ENCODE data around the gene CPS1.

Gene CPS1

GRCh38 chr2:210533389-210533788 lies 23.0 kb upstream of the CPS1 start:
- Histone ChIP-seq H3K4me1 (ENCODE audit: control insufficient read depth, insufficient read depth, low read length) (peaks cover 13% of the 10 kb centered on the region), H3K9ac (ENCODE audit: low read length) (no peak overlapping the region), H3K27ac (ENCODE audit: low read depth, low read length) (no peak overlapping the region), H3K36me3 (ENCODE audit: control insufficient read depth, insufficient read depth, low read length) (no peaks in the 10 kb centered on the region), H3K27me3 (ENCODE audit: control insufficient read depth, insufficient read depth, low read length) (no peaks in the 10 kb centered on the region), H3K4me3 (ENCODE audit: low read depth, low read length) (no peak overlapping the region), H3K9me3 (ENCODE audit: control insufficient read depth, insufficient read depth, low read depth, low read length) (no peaks in the 10 kb centered on the region)

GRCh38 chr2:210534879-210535278 lies 21.5 kb upstream of the CPS1 start:
- Histone ChIP-seq H3K4me1 (ENCODE audit: control insufficient read depth, insufficient read depth, low read length) (peaks cover 8% of the 10 kb centered on the region), H3K27ac (ENCODE audit: low read depth, low read length) (no peak overlapping the region), H3K9ac (ENCODE audit: low read length) (no peak overlapping the region), H3K36me3 (ENCODE audit: control insufficient read depth, insufficient read depth, low read length) (no peaks in the 10 kb centered on the region), H3K27me3 (ENCODE audit: control insufficient read depth, insufficient read depth, low read length) (no peaks in the 10 kb centered on the region), H3K4me3 (ENCODE audit: low read depth, low read length) (no peak overlapping the region), H3K9me3 (ENCODE audit: control insufficient read depth, insufficient read depth, low read depth, low read length) (no peaks in the 10 kb centered on the region)

GRCh38 chr2:210536973-210537650 lies 19.3 kb upstream of the CPS1 start:
- Histone ChIP-seq H3K4me3 (ENCODE audit: low read depth, low read length) (no peak overlapping the region), H3K27ac (ENCODE audit: low read depth, low read length) (no peak overlapping the region), H3K4me1 (ENCODE audit: control insufficient read depth, insufficient read depth, low read length) (peaks cover 19% of the 10 kb centered on the region), H3K9ac (ENCODE audit: low read length) (no peak overlapping the region), H3K27me3 (ENCODE audit: control insufficient read depth, insufficient read depth, low read length) (no peaks in the 10 kb centered on the region), H3K36me3 (ENCODE audit: control insufficient read depth, insufficient read depth, low read length) (no peaks in the 10 kb centered on the region), H3K9me3 (ENCODE audit: control insufficient read depth, insufficient read depth, low read depth, low read length) (no peaks in the 10 kb centered on the region)

- no peaks in the 10 kb centered on the region for H3K27me3 ChIP-seq (ENCODE audit: control insufficient read depth, insufficient read depth, low read length)
Observed at GRCh38 chr2:210539035-210539434, 17.4 kb upstream of the CPS1 start.

GRCh38 chr2:210539578-210540416 lies 16.6 kb upstream of the CPS1 start:
- Histone ChIP-seq H3K9me3 (ENCODE audit: control insufficient read depth, insufficient read depth, low read depth, low read length) (no peaks in the 10 kb centered on the region), H3K4me3 (ENCODE audit: low read depth, low read length) (no peak overlapping the region), H3K27ac (ENCODE audit: low read depth, low read length) (no peak overlapping the region), H3K27me3 (ENCODE audit: control insufficient read depth, insufficient read depth, low read length) (no peaks in the 10 kb centered on the region), H3K9ac (ENCODE audit: low read length) (no peak overlapping the region), H3K36me3 (ENCODE audit: control insufficient read depth, insufficient read depth, low read length) (no peaks in the 10 kb centered on the region), H3K4me1 (ENCODE audit: control insufficient read depth, insufficient read depth, low read length) (peaks cover 16% of the 10 kb centered on the region)

More at GRCh38 chr2:210539035-210539434, 17.4 kb upstream of the CPS1 start:
- H3K4me1 ChIP-seq (ENCODE audit: control insufficient read depth, insufficient read depth, low read length) = peaks cover 19% of the 10 kb centered on the region
- no peaks in the 10 kb centered on the region for H3K9me3 ChIP-seq (ENCODE audit: control insufficient read depth, insufficient read depth, low read depth, low read length)
- no peak overlapping the region for H3K4me3 ChIP-seq (ENCODE audit: low read depth, low read length)
- H3K9ac ChIP-seq (ENCODE audit: low read length) = no peak overlapping the region
- H3K27ac ChIP-seq (ENCODE audit: low read depth, low read length) = no peak overlapping the region
- no peaks in the 10 kb centered on the region for H3K36me3 ChIP-seq (ENCODE audit: control insufficient read depth, insufficient read depth, low read length)

- H3K4me3 ChIP-seq (ENCODE audit: low read depth, low read length) = no peak overlapping the region
- H3K9me3 ChIP-seq (ENCODE audit: control insufficient read depth, insufficient read depth, low read depth, low read length) = no peaks in the 10 kb centered on the region
- H3K36me3 ChIP-seq (ENCODE audit: control insufficient read depth, insufficient read depth, low read length) = no peaks in the 10 kb centered on the region
- no peaks in the 10 kb centered on the region for H3K27me3 ChIP-seq (ENCODE audit: control insufficient read depth, insufficient read depth, low read length)
- no peak overlapping the region for H3K9ac ChIP-seq (ENCODE audit: low read length)
- peaks cover 11% of the 10 kb centered on the region; the same call in 1 of the 2 replicates for H3K4me1 ChIP-seq (ENCODE audit: control insufficient read depth, insufficient read depth, low read length)
- no peak overlapping the region for H3K27ac ChIP-seq (ENCODE audit: low read depth, low read length)
Observed at GRCh38 chr2:210540471-210540870, 15.9 kb upstream of the CPS1 start.

- Histone ChIP-seq H3K36me3 (ENCODE audit: control insufficient read depth, insufficient read depth, low read length) (no peaks in the 10 kb centered on the region), H3K9me3 (ENCODE audit: control insufficient read depth, insufficient read depth, low read depth, low read length) (no peaks in the 10 kb centered on the region), H3K9ac (ENCODE audit: low read length) (no peak overlapping the region), H3K27ac (ENCODE audit: low read depth, low read length) (no peak overlapping the region), H3K27me3 (ENCODE audit: control insufficient read depth, insufficient read depth, low read length) (no peaks in the 10 kb centered on the region), H3K4me3 (ENCODE audit: low read depth, low read length) (no peak overlapping the region), H3K4me1 (ENCODE audit: control insufficient read depth, insufficient read depth, low read length) (peaks cover 11% of the 10 kb centered on the region; the same call in 1 of the 2 replicates)
Observed at GRCh38 chr2:210540900-210541289, 15.5 kb upstream of the CPS1 start.

GRCh38 chr2:210541290-210541902 lies 15.0 kb upstream of the CPS1 start:
- Histone ChIP-seq H3K27me3 (ENCODE audit: control insufficient read depth, insufficient read depth, low read length) (no peaks in the 10 kb centered on the region), H3K27ac (ENCODE audit: low read depth, low read length) (no peak overlapping the region), H3K36me3 (ENCODE audit: control insufficient read depth, insufficient read depth, low read length) (no peaks in the 10 kb centered on the region), H3K9ac (ENCODE audit: low read length) (no peak overlapping the region), H3K4me1 (ENCODE audit: control insufficient read depth, insufficient read depth, low read length) (peaks cover 11% of the 10 kb centered on the region; the same call in 1 of the 2 replicates), H3K9me3 (ENCODE audit: control insufficient read depth, insufficient read depth, low read depth, low read length) (no peaks in the 10 kb centered on the region), H3K4me3 (ENCODE audit: low read depth, low read length) (no peak overlapping the region)

- Histone ChIP-seq H3K27me3 (ENCODE audit: control insufficient read depth, insufficient read depth, low read length) (no peaks in the 10 kb centered on the region), H3K9ac (ENCODE audit: low read length) (no peak overlapping the region), H3K36me3 (ENCODE audit: control insufficient read depth, insufficient read depth, low read length) (no peaks in the 10 kb centered on the region), H3K9me3 (ENCODE audit: control insufficient read depth, insufficient read depth, low read depth, low read length) (no peaks in the 10 kb centered on the region), H3K4me1 (ENCODE audit: control insufficient read depth, insufficient read depth, low read length) (peaks cover 16% of the 10 kb centered on the region), H3K27ac (ENCODE audit: low read depth, low read length) (no peak overlapping the region), H3K4me3 (ENCODE audit: low read depth, low read length) (no peak overlapping the region)
Observed at GRCh38 chr2:210544007-210544590, 12.3 kb upstream of the CPS1 start.

- Histone ChIP-seq H3K27me3 (ENCODE audit: control insufficient read depth, insufficient read depth, low read length) (no peaks in the 10 kb centered on the region), H3K9me3 (ENCODE audit: control insufficient read depth, insufficient read depth, low read depth, low read length) (no peaks in the 10 kb centered on the region), H3K4me1 (ENCODE audit: control insufficient read depth, insufficient read depth, low read length) (peaks cover 17% of the 10 kb centered on the region), H3K27ac (ENCODE audit: low read depth, low read length) (no peak overlapping the region), H3K4me3 (ENCODE audit: low read depth, low read length) (no peak overlapping the region), H3K9ac (ENCODE audit: low read length) (no peak overlapping the region), H3K36me3 (ENCODE audit: control insufficient read depth, insufficient read depth, low read length) (no peaks in the 10 kb centered on the region)
Observed at GRCh38 chr2:210544831-210545230, 11.6 kb upstream of the CPS1 start.
